GM20000 (cell line): ENCODE results near the gene PHLDB2.

Experiments
- DNase-seq: peaks from one replicate; pipeline ENCODE4 v3.0.0; 2012; ENCODE audit warnings: low spot score
- TF ChIP-seq, protein P1 (sequence below): IDR thresholded peaks from 2 replicates; pipeline ENCODE4 v1.5.1; 2012; ENCODE audit warnings: mild to moderate bottlenecking, control low read depth; ENCODE audit errors: extremely low read depth, missing control alignments

Gene PHLDB2

DNA sequence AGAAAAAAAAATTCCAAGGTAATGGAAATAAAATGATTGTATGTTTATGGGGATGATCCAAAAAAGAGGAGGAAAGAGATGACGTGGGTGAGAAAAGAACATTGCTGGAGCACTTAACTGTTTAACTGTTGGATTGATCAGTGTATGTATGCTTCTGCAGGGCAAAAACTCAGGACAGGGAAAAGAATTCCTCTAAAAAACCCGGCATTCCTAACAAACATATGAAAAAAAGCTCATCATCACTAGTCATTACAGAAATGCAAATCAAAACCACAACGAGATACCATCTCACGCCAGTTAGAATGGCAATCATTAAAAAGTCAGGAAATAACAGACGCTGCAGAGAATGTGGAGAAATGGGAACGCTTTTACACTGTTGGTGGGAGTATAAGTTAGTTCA lies 1.6 kb upstream of the PHLDB2 start:
- DNase-seq: no peak

DNA sequence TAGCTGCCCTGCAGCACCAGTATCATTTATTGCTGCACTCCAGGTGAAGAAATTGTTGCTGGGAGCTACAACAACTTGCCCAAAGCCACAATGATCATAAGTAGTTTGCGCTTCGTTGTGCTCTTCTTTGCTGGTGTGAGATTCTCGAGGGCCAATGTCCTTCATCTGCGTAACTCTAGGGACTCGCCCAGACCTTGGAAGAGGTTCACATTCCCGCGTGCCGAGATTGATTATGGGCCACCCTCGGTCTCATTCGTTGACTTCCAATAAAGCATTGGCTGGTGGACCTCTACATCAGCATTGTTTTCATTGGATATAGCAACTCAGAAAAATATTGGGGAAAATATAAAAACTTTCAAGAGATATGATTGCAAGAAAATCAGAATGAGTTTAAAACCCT lies 423 bp upstream of the PHLDB2 start:
- TF ChIP-seq, protein P1, sequence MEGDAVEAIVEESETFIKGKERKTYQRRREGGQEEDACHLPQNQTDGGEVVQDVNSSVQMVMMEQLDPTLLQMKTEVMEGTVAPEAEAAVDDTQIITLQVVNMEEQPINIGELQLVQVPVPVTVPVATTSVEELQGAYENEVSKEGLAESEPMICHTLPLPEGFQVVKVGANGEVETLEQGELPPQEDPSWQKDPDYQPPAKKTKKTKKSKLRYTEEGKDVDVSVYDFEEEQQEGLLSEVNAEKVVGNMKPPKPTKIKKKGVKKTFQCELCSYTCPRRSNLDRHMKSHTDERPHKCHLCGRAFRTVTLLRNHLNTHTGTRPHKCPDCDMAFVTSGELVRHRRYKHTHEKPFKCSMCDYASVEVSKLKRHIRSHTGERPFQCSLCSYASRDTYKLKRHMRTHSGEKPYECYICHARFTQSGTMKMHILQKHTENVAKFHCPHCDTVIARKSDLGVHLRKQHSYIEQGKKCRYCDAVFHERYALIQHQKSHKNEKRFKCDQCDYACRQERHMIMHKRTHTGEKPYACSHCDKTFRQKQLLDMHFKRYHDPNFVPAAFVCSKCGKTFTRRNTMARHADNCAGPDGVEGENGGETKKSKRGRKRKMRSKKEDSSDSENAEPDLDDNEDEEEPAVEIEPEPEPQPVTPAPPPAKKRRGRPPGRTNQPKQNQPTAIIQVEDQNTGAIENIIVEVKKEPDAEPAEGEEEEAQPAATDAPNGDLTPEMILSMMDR: no peak
- DNase-seq: no peak

More for the DNA sequence above, 1.6 kb upstream of the PHLDB2 start:
- TF ChIP-seq, protein P1: no peak

DNA sequence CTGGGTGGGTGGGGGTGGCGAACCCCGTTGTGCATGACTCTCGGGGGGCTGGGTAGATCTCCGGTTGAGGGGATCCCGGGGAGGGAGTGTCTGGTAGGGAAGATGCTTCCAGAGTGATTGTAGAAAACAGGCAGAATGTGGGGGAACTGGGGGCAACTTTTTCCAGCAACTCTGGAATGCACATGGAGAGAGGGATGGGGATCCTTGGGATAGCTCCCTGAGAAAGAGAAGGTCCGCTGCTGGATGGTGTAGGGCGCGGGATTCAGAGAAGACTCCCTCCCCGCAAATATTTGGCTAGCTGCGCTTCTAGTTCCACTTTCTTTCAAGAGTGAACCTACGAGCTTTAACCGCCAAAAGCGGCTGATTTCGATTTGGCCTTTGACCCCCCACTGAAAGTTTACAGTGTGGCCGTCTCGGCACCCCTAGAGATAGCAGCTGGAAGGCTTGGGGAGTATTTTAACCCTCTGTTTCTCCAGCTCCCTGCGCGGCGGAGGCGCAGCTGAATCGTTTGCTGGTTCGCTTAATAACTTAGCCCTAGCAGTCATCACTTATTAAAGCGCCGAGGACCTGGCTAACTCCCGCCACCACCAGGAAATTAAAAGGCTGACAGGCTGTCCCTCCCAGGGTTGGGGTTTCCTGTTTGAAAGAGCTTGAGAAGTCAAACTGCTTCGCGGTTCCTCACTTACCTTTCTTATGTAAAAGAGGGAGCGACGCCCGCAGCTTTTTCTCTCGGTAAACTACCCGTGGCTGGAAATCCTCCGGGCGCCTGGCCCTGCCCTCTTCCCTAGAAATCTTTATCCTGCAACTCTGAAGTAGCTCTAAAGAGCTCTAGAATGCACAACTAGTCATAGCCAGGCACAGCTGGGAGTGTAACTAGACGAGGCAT lies 1.2 kb downstream of the PHLDB2 start:
- peak; percentile 83 for DNase-seq
- TF ChIP-seq, protein P1: no peak

DNA sequence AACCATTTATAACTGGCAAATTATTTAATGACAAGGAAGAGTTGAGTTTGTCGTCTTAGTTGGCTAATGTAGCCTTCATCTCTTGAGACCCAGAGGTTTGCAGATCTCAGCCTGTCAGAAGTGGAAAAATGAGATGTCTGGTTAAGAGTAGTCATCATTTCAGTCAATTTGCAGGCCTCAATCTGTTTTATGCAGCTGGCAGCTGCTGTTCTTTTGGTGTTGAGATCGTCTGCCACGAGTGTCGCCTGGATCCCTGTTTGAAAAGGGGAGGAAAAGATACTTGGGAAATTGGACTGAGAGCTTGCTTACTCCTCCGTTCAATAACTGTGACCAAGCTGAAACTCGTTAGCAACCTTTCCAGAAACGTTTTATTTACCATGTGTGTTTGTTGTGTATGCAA lies 2.3 kb downstream of the PHLDB2 start:
- DNase-seq: no peak
- TF ChIP-seq, protein P1: no peak

DNA sequence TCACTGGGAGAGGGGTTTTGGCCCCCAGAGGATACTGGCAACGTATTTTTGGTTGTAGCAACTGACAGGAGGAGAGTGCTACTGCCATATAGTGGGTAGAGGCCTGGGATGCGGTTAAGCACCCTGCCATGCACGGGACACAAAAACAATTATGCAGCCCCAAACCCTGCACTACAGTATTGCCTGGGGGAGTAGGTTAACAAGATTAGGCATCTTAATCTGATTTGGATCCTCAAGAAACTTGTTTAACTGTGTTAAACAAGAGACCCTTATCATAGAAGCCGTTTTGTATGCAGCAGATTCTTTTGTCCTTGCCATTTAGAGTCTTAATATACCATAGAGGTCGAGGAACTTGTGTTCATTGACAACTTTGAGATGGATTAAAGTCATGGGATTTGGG lies 3.4 kb downstream of the PHLDB2 start:
- no peak for DNase-seq
- TF ChIP-seq, protein P1: no peak

DNA sequence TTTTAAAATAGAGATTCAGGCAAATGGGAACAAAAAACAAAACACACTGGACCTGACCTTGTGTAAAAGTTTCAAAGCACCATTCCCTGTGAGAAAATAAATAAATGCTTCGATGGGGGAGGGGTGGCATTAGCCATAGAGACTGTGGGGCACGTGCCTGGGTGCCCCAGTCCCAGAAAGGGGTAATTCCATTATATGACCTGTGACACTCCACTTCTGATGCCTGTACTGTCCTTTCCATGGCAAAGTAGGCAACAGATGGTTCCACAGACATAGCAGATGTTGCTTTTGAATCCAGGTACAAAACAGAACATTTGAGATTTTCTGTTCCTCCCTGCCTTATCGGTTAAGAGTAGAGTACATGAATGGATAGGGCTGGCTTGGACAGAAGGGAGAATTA lies 3.9 kb downstream of the PHLDB2 start:
- TF ChIP-seq, protein P1: no peak
- DNase-seq: no peak

DNA sequence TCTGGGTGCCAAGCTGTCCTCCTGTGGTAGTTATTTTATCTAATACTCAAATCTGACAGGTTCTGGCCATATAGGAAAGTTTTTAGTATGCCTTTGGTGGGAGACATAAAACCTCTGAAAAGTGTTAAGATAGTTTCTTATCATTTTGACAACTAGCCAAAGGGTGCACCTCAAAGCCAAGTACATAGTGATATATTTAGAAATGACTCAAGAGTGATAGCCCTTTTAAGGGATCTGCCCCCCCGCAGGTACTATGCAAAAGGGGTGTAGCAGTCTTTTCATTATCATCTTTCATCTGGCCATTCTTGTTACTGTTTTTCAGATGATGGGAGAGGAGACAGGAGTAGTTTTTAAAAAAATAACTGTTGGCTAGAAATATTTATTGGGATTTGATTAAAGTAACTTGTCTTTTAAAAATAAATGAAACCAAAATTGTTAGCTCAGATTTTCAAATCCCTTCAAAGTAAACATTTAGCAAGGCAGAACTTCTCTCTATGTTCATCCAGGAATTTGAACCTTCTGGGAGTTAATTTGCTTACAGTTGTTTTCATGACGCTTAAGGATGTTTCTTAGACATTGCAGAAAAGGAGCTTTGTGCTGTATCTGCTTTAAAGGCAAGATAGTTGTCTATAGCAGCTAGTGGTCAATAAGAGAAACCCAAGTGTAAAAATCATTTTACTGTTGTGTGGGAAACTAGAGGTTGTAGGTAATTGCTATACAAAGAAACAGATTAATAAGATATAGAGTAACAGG lies 5.1 kb downstream of the PHLDB2 start:
- no peak for DNase-seq
- TF ChIP-seq, protein P1: no peak
